HL-60/S4 (cell line): ENCODE data around the gene MCC.
"Not testable (repeated sequence)": the region's sequence is repeated elsewhere in the genome, so short reads cannot be mapped to it uniquely, and the experiment has no call there.

ENCODE experiments used
- in situ Hi-C: fragments of 300-500 bp; cut with MboI; formaldehyde crosslinking; loops from 2 replicates; pipeline ENCODE4 v1.14.3; 2022; ENCODE audit warnings: low sequenced_read_pairs

Gene MCC

GRCh38 chr5:113098378-113098777 is 389.9 kb downstream of the MCC start:
- in situ Hi-C loops, result no loop called here

- in situ Hi-C loops, result no loop called here
These were observed 392.4 kb downstream of the MCC start for GRCh38 chr5:113095831-113096230.

- in situ Hi-C loops, result no loop called here
These were observed 394.7 kb downstream of the MCC start for GRCh38 chr5:113093558-113093957.

GRCh38 chr5:113092683-113093082 is 395.6 kb downstream of the MCC start:
- in situ Hi-C loops, result no loop called here

GRCh38 chr5:113091622-113092021 is 396.6 kb downstream of the MCC start:
- in situ Hi-C loops, result no loop called here

GRCh38 chr5:113090336-113091106 is 397.7 kb downstream of the MCC start:
- in situ Hi-C loops, result no loop called here

- in situ Hi-C loops, result no loop called here
These were observed 398.5 kb downstream of the MCC start for GRCh38 chr5:113089653-113090335.

- in situ Hi-C loops, result no loop called here
These were observed 400.2 kb downstream of the MCC start for GRCh38 chr5:113087976-113088514.

GRCh38 chr5:113085880-113086409 is 402.3 kb downstream of the MCC start:
- in situ Hi-C loops, result no loop called here

- in situ Hi-C loops, result no loop called here
These were observed 403.2 kb downstream of the MCC start for GRCh38 chr5:113085084-113085414.

- in situ Hi-C loops, result no loop called here
These were observed 403.7 kb downstream of the MCC start for GRCh38 chr5:113084402-113085083.

GRCh38 chr5:113083481-113083880 is 404.8 kb downstream of the MCC start:
- in situ Hi-C loops, result no loop called here

- in situ Hi-C loops, result no loop called here
These were observed 405.7 kb downstream of the MCC start for GRCh38 chr5:113082547-113082905.

GRCh38 chr5:113081881-113082546 is 406.2 kb downstream of the MCC start:
- in situ Hi-C loops, result no loop called here

GRCh38 chr5:113081091-113081839 is 407.0 kb downstream of the MCC start:
- in situ Hi-C loops, result no loop called here

- in situ Hi-C loops, result not testable (repeated sequence)
These were observed 411.6 kb downstream of the MCC start for GRCh38 chr5:113076649-113077048.

GRCh38 chr5:113075019-113075418 is 413.2 kb downstream of the MCC start:
- in situ Hi-C loops, result no loop called here

- in situ Hi-C loops, result not testable (repeated sequence)
These were observed 414.6 kb downstream of the MCC start for GRCh38 chr5:113073629-113074034.

- in situ Hi-C loops, result no loop called here
These were observed 416.9 kb downstream of the MCC start for GRCh38 chr5:113071401-113071800.

- in situ Hi-C loops, result no loop called here
These were observed 417.4 kb downstream of the MCC start for GRCh38 chr5:113070901-113071300.
